IMR-90 (cell line): ENCODE data around the gene CSTB. TPM values are rescaled to one million over a fixed set of nuclear protein-coding genes. Genes with fewer than 3 reads are reported as not detected.

Experiments used
- ATAC-seq: fragments of 200-7000 bp; cut with Tn5 transposase; 2 replicates; pipeline ENCODE4 v1.9.1; 2020; ENCODE audit warnings: low read depth, mild to moderate bottlenecking, moderate library complexity
- BruUV-seq: library from RNA; stranded (reverse); fragments of 400-500 nt; replicated peaks from 2 replicates; lab custom pipeline; 2021; lab: Mats Ljungman, UMichigan
- CTCF ChIA-PET: fragments of 300-600 bp; formaldehyde crosslinking; extraction: SDS; loops from one replicate; lab custom pipeline; 2021; ENCODE audit warnings: antibody characterized with exemption; lab: Yijun Ruan, JAX
- POLR2A ChIA-PET: fragments of 300-600 bp; sonication (Branson Sonifier 250); formaldehyde crosslinking; loops from one replicate; lab custom pipeline; 2022; ENCODE audit warnings: antibody characterized with exemption; ENCODE audit not compliant: unreplicated experiment; lab: Charles Lee
- DNase-seq: peaks from one replicate; pipeline ENCODE4 v3.0.0; 2013
- H2AFZ ChIP-seq: replicated peaks from 2 replicates; pipeline ENCODE3; 2013; ENCODE audit warnings: low read length, mild to moderate bottlenecking; ENCODE audit not compliant: poor library complexity
- H2AK5ac ChIP-seq: 2 replicates; pipeline ENCODE4 v1.6.1; 2013; ENCODE audit warnings: low read depth, low read length, inconsistent platforms
- H2AK9ac ChIP-seq: replicated peaks from 2 replicates; pipeline ENCODE3; 2013; ENCODE audit warnings: mild to moderate bottlenecking, low read depth, low read length, moderate library complexity; ENCODE audit not compliant: poor library complexity
- H2BK120ac ChIP-seq: 2 replicates; pipeline ENCODE4 v1.6.1; 2013; ENCODE audit warnings: low read depth, low read length, inconsistent platforms
- H2BK15ac ChIP-seq: 3 replicates; pipeline ENCODE4 v1.6.1; 2013; ENCODE audit warnings: low read depth, low read length, inconsistent platforms
- H2BK20ac ChIP-seq: 2 replicates; pipeline ENCODE4 v1.6.1; 2013; ENCODE audit warnings: low read depth, mild to moderate bottlenecking, inconsistent platforms, low read length, moderate library complexity
- H2BK5ac ChIP-seq: 2 replicates; pipeline ENCODE4 v1.6.1; 2013; ENCODE audit warnings: mild to moderate bottlenecking, low read depth, low read length, inconsistent platforms; ENCODE audit not compliant: poor library complexity, severe bottlenecking
- H3K14ac ChIP-seq: replicated peaks from 2 replicates; pipeline ENCODE4 v1.6.1; 2013; ENCODE audit warnings: low read depth, low read length, inconsistent platforms
- H3K18ac ChIP-seq: 2 replicates; pipeline ENCODE4 v1.6.1; 2013; ENCODE audit warnings: low read depth, low read length, control low read depth
- H3K23ac ChIP-seq: 2 replicates; pipeline ENCODE4 v1.6.1; 2013; ENCODE audit warnings: low read depth, low read length, inconsistent platforms
- H3K27ac ChIP-seq: 2 replicates; pipeline ENCODE4 v1.5.1; 2013; ENCODE audit warnings: mild to moderate bottlenecking, control low read depth, low read length; ENCODE audit not compliant: insufficient read depth
- H3K27me3 ChIP-seq: 2 replicates; pipeline ENCODE4 v1.6.1; 2013; ENCODE audit warnings: low read length; ENCODE audit not compliant: control insufficient read depth, insufficient read depth
- H3K36me3 ChIP-seq: 2 replicates; pipeline ENCODE4 v1.6.1; 2013; ENCODE audit warnings: low read length, mixed read lengths; ENCODE audit not compliant: control insufficient read depth, insufficient read depth
- H3K4ac ChIP-seq: 2 replicates; pipeline ENCODE4 v1.6.1; 2013; ENCODE audit warnings: low read depth, low read length, inconsistent platforms
- H3K4me1 ChIP-seq: 2 replicates; pipeline ENCODE4 v1.6.1; 2013; ENCODE audit warnings: low read length, mixed read lengths; ENCODE audit not compliant: control insufficient read depth, insufficient read depth
- H3K4me2 ChIP-seq: 2 replicates; pipeline ENCODE4 v1.6.1; 2013; ENCODE audit warnings: low read depth, mild to moderate bottlenecking, control low read depth, low read length, moderate library complexity
- H3K4me3 ChIP-seq: 2 replicates; pipeline ENCODE4 v1.5.1; 2013; ENCODE audit warnings: low read depth, mild to moderate bottlenecking, control low read depth, low read length, moderate library complexity; ENCODE audit not compliant: insufficient read depth
- H3K56ac ChIP-seq: 2 replicates; pipeline ENCODE4 v1.6.1; 2013; ENCODE audit warnings: low read length, inconsistent platforms; ENCODE audit not compliant: insufficient read depth; ENCODE audit errors: extremely low read depth
- H3K79me1 ChIP-seq, 2 experiments: 2 replicates each; pipeline ENCODE4 v1.6.1; 2013; ENCODE audit warnings: low read length in 2 of 2, inconsistent platforms in 1 of 2, low read depth in 1 of 2
- H3K9ac ChIP-seq: 2 replicates; pipeline ENCODE4 v1.6.1; 2013; ENCODE audit warnings: low read depth, low read length, control low read depth
- H3K9me1 ChIP-seq: 2 replicates; pipeline ENCODE4 v1.6.1; 2013; ENCODE audit warnings: low read length, inconsistent platforms; ENCODE audit not compliant: insufficient read depth
- H3K9me3 ChIP-seq: 2 replicates; pipeline ENCODE4 v1.6.1; 2013; ENCODE audit warnings: low read length; ENCODE audit not compliant: control insufficient read depth, insufficient read depth
- H4K20me1 ChIP-seq: 2 replicates; pipeline ENCODE4 v1.6.1; 2013; ENCODE audit warnings: low read length, inconsistent platforms; ENCODE audit not compliant: insufficient read depth
- H4K5ac ChIP-seq: 2 replicates; pipeline ENCODE4 v1.6.1; 2013; ENCODE audit warnings: mild to moderate bottlenecking, low read depth, low read length, control low read depth
- H4K8ac ChIP-seq, 2 experiments: 2 replicates each; pipeline ENCODE4 v1.6.1; 2013; ENCODE audit warnings: low read depth in 2 of 2, low read length in 2 of 2, control low read depth in 1 of 2, inconsistent platforms in 1 of 2
- H4K91ac ChIP-seq: 2 replicates; pipeline ENCODE4 v1.6.1; 2013; ENCODE audit warnings: low read depth, low read length, inconsistent platforms; ENCODE audit not compliant: insufficient read depth
- BHLHE40 ChIP-seq: fragments of 150-350 bp; IDR thresholded peaks from 2 replicates; pipeline ENCODE4 v1.6.1; 2016; ENCODE audit warnings: mild to moderate bottlenecking, low read depth, low read length
- CHD1 ChIP-seq: IDR thresholded peaks from 2 replicates; pipeline ENCODE4 v1.6.1; 2012; ENCODE audit warnings: low read depth, low read length, improper control_type of control experiment
- FOS ChIP-seq: fragments of 150-350 bp; IDR thresholded peaks from 2 replicates; pipeline ENCODE4 v1.6.1; 2016; ENCODE audit warnings: low read depth, low read length
- MAZ ChIP-seq: IDR thresholded peaks from 2 replicates; pipeline ENCODE4 v1.6.1; 2012; ENCODE audit warnings: low read depth, mild to moderate bottlenecking, low read length, improper control_type of control experiment, moderate library complexity, borderline replicate concordance
- POLR2A ChIP-seq: IDR thresholded peaks from 2 replicates; pipeline ENCODE4 v1.6.1; 2012; ENCODE audit warnings: mild to moderate bottlenecking, low read depth, low read length
- RAD21 ChIP-seq: IDR thresholded peaks from 2 replicates; pipeline ENCODE4 v1.6.1; 2012; ENCODE audit warnings: low read length, improper control_type of control experiment
- RFX5 ChIP-seq: IDR thresholded peaks from 2 replicates; pipeline ENCODE4 v1.8.0; 2012; ENCODE audit warnings: low read depth, mild to moderate bottlenecking, low read length, moderate library complexity
- SMC3 ChIP-seq: fragments of 150-350 bp; IDR thresholded peaks from 2 replicates; pipeline ENCODE4 v1.6.1; 2016; ENCODE audit warnings: low read depth, mild to moderate bottlenecking, antibody characterized with exemption, low read length, moderate library complexity
- WGBS, 2 experiments: methylation state at CpG; one replicate each; pipeline versions ENCODE4 v1.1.5 to v1.1.7; 2013; ENCODE audit warnings: missing lambda C conversion rate in 2 of 2; ENCODE audit not compliant: insufficient read length in 1 of 2; ENCODE audit errors: extremely low coverage in 2 of 2; 5-methylcytosine and 5-hydroxymethylcytosine counted together
- dilution Hi-C: fragments of 300-500 bp; cut with HindIII; formaldehyde crosslinking; loops from one replicate; pipeline ENCODE4 v1.14.3; 2018; ENCODE audit warnings: low sequenced_read_pairs; ENCODE audit not compliant: unreplicated experiment
- in situ Hi-C: fragments of 300-500 bp; cut with MboI; formaldehyde crosslinking; loops from 3 replicates; pipeline ENCODE4 v1.14.3; 2019; ENCODE audit warnings: low sequenced_read_pairs, inconsistent platforms, mixed read lengths
- intact Hi-C: fragments of 100-400 bp; cut with micrococcal nuclease; formaldehyde crosslinking; loops from 2 replicates; pipeline ENCODE4 v1.10.0; 2022
- polyA plus RNA-seq, 3 experiments: library from polyadenylated mRNA; depleted of rRNA; stranded (reverse); fragments of >200 nt; gene quantifications; 2 replicates each; pipeline ENCODE4 v1.2.3, GENCODE V29; 2012; ENCODE audit warnings: low replicate concordance in 1 of 3
- total RNA-seq: library from RNA; depleted of rRNA; stranded (reverse); fragments of >200 nt; gene quantifications from 2 replicates; pipeline ENCODE4 v1.2.3, GENCODE V29; 2012
- TF ChIP-seq, protein P1 (sequence below): fragments of 150-350 bp; IDR thresholded peaks from 2 replicates; pipeline ENCODE4 v1.6.1; 2016; ENCODE audit warnings: low read depth, mild to moderate bottlenecking, low read length, moderate library complexity, borderline replicate concordance

Gene CSTB
- total and polyA plus RNA-seq, 2 of the 4 experiments (the other 2 are of a cell fraction): 6.1 to 71.7 TPM

DNA sequence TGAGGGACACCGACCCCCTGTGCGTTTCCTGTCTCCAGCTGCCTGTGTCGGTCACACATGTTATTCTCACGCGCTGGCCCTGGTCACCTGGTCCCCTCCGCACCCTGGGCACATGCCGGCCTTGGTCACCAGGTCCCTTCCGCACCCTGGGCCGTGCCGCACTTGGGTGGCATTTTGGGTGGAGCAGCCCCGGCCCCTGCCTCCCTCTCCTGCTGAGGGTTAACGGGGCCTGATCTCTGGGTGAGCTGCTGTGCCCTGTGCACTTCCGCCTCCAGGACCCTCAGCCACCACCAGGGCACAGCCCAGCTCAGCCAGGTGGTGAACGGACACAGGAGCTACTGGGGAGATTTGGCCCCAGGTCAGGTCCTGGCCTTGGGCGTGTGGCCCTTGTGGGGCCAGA lies 39.9 kb upstream of the CSTB start (continued):
- TF ChIP-seq, protein P1, sequence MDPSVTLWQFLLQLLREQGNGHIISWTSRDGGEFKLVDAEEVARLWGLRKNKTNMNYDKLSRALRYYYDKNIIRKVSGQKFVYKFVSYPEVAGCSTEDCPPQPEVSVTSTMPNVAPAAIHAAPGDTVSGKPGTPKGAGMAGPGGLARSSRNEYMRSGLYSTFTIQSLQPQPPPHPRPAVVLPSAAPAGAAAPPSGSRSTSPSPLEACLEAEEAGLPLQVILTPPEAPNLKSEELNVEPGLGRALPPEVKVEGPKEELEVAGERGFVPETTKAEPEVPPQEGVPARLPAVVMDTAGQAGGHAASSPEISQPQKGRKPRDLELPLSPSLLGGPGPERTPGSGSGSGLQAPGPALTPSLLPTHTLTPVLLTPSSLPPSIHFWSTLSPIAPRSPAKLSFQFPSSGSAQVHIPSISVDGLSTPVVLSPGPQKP: no peak

DNA sequence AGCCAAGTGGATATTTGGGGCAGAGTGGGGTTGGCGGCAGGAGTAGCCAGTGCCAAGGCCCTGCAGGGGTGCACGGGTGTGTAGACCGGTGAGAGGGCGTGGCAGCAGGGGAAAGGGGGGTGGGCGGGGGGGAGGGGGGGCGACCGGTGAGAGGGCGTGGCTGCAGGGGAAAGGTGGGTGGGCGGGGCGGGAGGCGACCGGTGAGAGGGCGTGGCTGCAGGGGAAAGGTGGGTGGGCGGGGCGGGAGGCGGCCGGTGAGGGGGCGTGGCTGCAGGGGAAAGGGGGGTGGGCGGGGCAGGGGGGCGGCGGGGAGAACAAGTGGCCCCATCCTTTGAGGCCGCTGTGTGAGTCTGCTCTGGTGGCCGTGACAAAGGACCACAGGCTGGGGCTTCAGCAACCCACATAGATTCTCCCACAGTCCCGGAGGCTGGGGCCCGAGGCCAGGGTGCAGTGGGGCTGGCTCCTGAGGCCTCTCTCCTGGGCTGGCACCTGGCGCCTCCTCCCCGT lies 39.1 kb upstream of the CSTB start:
- CTCF ChIA-PET: no interaction called here
- H4K5ac ChIP-seq: no peak overlapping the region
- H3K14ac ChIP-seq: no peak overlapping the region
- no peak overlapping the region for H2AK9ac ChIP-seq
- no peak overlapping the region for H2BK5ac ChIP-seq
- H3K18ac ChIP-seq: no peak overlapping the region
- no TSS peak for BruUV-seq
- POLR2A ChIA-PET: no interaction called here
- H3K9ac ChIP-seq: no peak overlapping the region
- H2AFZ ChIP-seq: no peak overlapping the region
- peaks cover 2% of the 10 kb centered on the region; the same call in 1 of the 2 replicates for H3K4me1 ChIP-seq
- H4K20me1 ChIP-seq: peaks cover 7% of the 10 kb centered on the region
- H4K91ac ChIP-seq: no peak overlapping the region
- TF ChIP-seq RFX5 (no peak), CHD1 (no peak), MAZ (no peak), SMC3 (no peak), BHLHE40 (no peak), FOS (no peak), RAD21 (no peak), POLR2A (no peak)
- H2BK15ac ChIP-seq: no peak overlapping the region
- dilution Hi-C loops (no loop called here), in situ Hi-C loops (no loop called here), intact Hi-C loops (no loop called here)
- no peak overlapping the region for H2BK120ac ChIP-seq
- ATAC-seq (no peak), DNase-seq (no peak)
- H3K36me3 ChIP-seq: no peaks in the 10 kb centered on the region
- H2AK5ac ChIP-seq: no peak overlapping the region
- no CpG with 5 or more reads among the region's 27 CpGs for WGBS, 2 experiments
- no peak overlapping the region for H3K27ac ChIP-seq
- H3K27me3 ChIP-seq: no peaks in the 10 kb centered on the region; the same call in 1 of the 2 replicates
- no peak overlapping the region for H3K4ac ChIP-seq
- H3K79me1 ChIP-seq: no peaks in the 10 kb centered on the region
- no peak overlapping the region for H3K4me3 ChIP-seq
- H3K56ac ChIP-seq: no peak overlapping the region
- no peak overlapping the region for H3K23ac ChIP-seq
- peaks cover 10% of the 10 kb centered on the region for H3K9me3 ChIP-seq
- H2BK20ac ChIP-seq: no peak overlapping the region
- no peaks in the 10 kb centered on the region for H3K9me1 ChIP-seq
- no peak overlapping the region for H4K8ac ChIP-seq
- H3K4me2 ChIP-seq: no peak overlapping the region
